ENCODE measurements around the gene XRCC4.

DNA sequence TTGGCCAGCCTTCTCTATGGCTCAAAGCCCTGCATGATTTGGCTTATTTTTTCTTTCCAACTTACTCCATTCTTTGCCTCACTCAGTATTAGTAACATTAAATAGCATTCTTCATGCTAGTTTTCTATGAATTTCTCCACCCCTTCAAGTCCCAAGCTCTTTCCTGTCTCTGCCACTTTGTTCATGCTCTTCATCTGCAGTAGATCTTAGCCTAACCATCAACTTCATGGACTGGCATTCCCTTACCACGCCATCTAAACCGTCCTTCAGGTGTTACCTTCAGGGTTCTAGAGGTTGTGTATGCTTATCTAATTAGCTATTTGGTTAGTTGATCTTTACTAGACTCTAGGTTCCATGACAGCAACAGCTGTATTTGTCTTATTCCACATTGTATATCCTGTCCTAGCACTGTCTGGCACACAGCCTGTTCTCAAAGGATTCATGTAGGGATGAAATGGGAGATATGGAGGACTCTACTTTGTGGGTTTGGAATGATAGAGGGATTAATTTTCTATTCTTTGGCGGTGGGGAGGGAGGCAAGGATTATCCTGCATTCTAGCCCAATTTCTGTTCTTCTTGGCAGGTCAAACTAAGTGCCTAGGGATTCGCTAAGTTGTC lies 26.5 kb upstream of the XRCC4 start:
- TF ChIP-seq, protein P1, sequence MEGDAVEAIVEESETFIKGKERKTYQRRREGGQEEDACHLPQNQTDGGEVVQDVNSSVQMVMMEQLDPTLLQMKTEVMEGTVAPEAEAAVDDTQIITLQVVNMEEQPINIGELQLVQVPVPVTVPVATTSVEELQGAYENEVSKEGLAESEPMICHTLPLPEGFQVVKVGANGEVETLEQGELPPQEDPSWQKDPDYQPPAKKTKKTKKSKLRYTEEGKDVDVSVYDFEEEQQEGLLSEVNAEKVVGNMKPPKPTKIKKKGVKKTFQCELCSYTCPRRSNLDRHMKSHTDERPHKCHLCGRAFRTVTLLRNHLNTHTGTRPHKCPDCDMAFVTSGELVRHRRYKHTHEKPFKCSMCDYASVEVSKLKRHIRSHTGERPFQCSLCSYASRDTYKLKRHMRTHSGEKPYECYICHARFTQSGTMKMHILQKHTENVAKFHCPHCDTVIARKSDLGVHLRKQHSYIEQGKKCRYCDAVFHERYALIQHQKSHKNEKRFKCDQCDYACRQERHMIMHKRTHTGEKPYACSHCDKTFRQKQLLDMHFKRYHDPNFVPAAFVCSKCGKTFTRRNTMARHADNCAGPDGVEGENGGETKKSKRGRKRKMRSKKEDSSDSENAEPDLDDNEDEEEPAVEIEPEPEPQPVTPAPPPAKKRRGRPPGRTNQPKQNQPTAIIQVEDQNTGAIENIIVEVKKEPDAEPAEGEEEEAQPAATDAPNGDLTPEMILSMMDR (conservative IDR thresholded peaks at IDR 0.05; ENCODE audit: low read depth, low read length), result no peak
- TF ChIP-seq EZH2 (IDR thresholded peaks at IDR 0.05; ENCODE audit: low read length, unreplicated experiment) (no peak), EZH2phosphoT487 (IDR thresholded peaks at IDR 0.05; ENCODE audit: borderline replicate concordance, low read length) (no peak)
